ENCODE results near the gene ROBO2.

DNA sequence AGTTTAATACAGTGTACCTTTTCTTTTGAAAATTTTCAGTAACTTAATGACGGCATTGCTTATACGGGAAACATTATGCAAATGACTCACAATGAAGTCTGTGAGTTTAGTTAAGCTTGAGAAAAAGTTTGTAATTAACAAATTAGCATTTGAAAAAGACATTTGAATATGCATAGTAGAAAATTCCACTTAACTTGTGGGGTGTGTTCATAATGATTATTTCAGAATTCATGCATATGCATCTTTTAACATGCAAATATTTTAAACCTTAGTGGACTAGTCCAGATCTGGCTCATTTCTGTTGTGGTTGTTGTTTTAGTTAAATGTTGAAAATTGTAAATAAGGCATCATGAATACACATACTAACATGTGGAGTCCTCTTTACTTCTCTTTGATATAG lies 239.4 kb downstream of the ROBO2 start:
- TF ChIP-seq, protein P1, sequence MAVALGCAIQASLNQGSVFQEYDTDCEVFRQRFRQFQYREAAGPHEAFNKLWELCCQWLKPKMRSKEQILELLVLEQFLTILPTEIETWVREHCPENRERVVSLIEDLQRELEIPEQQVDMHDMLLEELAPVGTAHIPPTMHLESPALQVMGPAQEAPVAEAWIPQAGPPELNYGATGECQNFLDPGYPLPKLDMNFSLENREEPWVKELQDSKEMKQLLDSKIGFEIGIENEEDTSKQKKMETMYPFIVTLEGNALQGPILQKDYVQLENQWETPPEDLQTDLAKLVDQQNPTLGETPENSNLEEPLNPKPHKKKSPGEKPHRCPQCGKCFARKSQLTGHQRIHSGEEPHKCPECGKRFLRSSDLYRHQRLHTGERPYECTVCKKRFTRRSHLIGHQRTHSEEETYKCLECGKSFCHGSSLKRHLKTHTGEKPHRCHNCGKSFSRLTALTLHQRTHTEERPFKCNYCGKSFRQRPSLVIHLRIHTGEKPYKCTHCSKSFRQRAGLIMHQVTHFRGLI (tag by site-specific recombination; IDR thresholded peaks at IDR 0.05): no peak
- TF ChIP-seq ZNF792 (tag by site-specific recombination; IDR thresholded peaks at IDR 0.05) (no peak), ZNF175 (tag by site-specific recombination; IDR thresholded peaks at IDR 0.05) (no peak), SP2 (tag by site-specific recombination; IDR thresholded peaks at IDR 0.05) (no peak), SCRT2 (tag by site-specific recombination; IDR thresholded peaks at IDR 0.05) (no peak), ZNF623 (tag by site-specific recombination; IDR thresholded peaks at IDR 0.05) (no peak), BCL11A (tag by site-specific recombination; IDR thresholded peaks at IDR 0.05; ENCODE audit: low read depth) (no peak), ZNF114 (tag by site-specific recombination; IDR thresholded peaks at IDR 0.05) (no peak), ZNF138 (tag by site-specific recombination; IDR thresholded peaks at IDR 0.05; ENCODE audit: borderline replicate concordance) (no peak), ZNF335 (tag by site-specific recombination; conservative IDR thresholded peaks at IDR 0.05) (no peak), ZNF140 (tag by site-specific recombination; IDR thresholded peaks at IDR 0.05) (no peak)
- TF ChIP-seq, protein P2, sequence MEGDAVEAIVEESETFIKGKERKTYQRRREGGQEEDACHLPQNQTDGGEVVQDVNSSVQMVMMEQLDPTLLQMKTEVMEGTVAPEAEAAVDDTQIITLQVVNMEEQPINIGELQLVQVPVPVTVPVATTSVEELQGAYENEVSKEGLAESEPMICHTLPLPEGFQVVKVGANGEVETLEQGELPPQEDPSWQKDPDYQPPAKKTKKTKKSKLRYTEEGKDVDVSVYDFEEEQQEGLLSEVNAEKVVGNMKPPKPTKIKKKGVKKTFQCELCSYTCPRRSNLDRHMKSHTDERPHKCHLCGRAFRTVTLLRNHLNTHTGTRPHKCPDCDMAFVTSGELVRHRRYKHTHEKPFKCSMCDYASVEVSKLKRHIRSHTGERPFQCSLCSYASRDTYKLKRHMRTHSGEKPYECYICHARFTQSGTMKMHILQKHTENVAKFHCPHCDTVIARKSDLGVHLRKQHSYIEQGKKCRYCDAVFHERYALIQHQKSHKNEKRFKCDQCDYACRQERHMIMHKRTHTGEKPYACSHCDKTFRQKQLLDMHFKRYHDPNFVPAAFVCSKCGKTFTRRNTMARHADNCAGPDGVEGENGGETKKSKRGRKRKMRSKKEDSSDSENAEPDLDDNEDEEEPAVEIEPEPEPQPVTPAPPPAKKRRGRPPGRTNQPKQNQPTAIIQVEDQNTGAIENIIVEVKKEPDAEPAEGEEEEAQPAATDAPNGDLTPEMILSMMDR (tag by site-specific recombination; IDR thresholded peaks at IDR 0.05): no peak
- TF ChIP-seq, protein P3, sequence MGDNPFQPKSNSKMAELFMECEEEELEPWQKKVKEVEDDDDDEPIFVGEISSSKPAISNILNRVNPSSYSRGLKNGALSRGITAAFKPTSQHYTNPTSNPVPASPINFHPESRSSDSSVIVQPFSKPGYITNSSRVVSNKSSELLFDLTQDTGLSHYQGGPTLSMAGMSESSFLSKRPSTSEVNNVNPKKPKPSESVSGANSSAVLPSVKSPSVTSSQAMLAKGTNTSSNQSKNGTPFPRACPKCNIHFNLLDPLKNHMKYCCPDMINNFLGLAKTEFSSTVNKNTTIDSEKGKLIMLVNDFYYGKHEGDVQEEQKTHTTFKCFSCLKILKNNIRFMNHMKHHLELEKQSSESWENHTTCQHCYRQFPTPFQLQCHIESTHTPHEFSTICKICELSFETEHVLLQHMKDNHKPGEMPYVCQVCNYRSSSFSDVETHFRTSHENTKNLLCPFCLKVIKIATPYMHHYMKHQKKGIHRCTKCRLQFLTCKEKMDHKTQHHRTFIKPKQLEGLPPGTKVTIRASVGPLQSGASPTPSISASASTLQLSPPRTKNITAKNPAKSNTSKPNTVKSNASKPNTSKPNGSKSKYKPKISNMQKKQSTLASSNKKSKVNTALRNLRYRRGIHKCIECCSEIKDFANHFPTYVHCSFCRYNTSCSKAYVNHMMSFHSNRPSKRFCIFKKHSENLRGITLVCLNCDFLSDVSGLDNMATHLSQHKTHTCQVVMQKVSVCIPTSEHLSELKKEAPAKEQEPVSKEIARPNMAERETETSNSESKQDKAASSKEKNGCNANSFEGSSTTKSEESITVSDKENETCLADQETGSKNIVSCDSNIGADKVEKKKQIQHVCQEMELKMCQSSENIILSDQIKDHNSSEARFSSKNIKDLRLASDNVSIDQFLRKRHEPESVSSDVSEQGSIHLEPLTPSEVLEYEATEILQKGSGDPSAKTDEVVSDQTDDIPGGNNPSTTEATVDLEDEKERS (tag by site-specific recombination; IDR thresholded peaks at IDR 0.05): no peak
- TF ChIP-seq, protein P4, sequence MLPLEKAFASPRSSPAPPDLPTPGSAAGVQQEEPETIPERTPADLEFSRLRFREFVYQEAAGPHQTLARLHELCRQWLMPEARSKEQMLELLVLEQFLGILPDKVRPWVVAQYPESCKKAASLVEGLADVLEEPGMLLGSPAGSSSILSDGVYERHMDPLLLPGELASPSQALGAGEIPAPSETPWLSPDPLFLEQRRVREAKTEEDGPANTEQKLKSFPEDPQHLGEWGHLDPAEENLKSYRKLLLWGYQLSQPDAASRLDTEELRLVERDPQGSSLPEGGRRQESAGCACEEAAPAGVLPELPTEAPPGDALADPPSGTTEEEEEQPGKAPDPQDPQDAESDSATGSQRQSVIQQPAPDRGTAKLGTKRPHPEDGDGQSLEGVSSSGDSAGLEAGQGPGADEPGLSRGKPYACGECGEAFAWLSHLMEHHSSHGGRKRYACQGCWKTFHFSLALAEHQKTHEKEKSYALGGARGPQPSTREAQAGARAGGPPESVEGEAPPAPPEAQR (tag by site-specific recombination; IDR thresholded peaks at IDR 0.05): no peak

Data from HEK293 (cell line).